Mesothelial cell of epicardium (in vitro differentiated cells): ENCODE results near the gene STAT3. TPM values are rescaled to one million over a fixed set of nuclear protein-coding genes. Genes with fewer than 3 reads are reported as not detected.
A peak's percentile ranks its signal among the peaks of the same experiment; 100 is the strongest.
"Not testable (repeated sequence)": the region's sequence is repeated elsewhere in the genome, so short reads cannot be mapped to it uniquely, and the experiment has no call there.

Experiments used
- DNase-seq, 2 experiments: peaks; one replicate each; pipeline ENCODE4 v3.0.0; 2021; ENCODE audit warnings: low spot score in 2 of 2; ENCODE audit not compliant: unreplicated experiment in 2 of 2
- H3K27ac Mint-ChIP-seq: 2 replicates; pipeline ENCODE4 v1.8.0; 2021; ENCODE audit warnings: mixed read lengths
- H3K27me3 Mint-ChIP-seq: 2 replicates; pipeline ENCODE4 v1.8.0; 2021; ENCODE audit warnings: low read depth, mixed read lengths
- H3K36me3 Mint-ChIP-seq: 2 replicates; pipeline ENCODE4 v1.8.0; 2021; ENCODE audit warnings: mixed read lengths
- H3K4me1 Mint-ChIP-seq: 2 replicates; pipeline ENCODE4 v1.8.0; 2021; ENCODE audit warnings: mixed read lengths
- H3K4me3 Mint-ChIP-seq: 2 replicates; pipeline ENCODE4 v1.8.0; 2021; ENCODE audit warnings: mild to moderate bottlenecking, moderate library complexity, mixed read lengths
- H3K9me3 Mint-ChIP-seq: 2 replicates; pipeline ENCODE4 v1.8.0; 2021; ENCODE audit warnings: mixed read lengths
- CTCF ChIP-seq: fragments of 200-600 bp; sonication (generic); IDR thresholded peaks from one replicate; pipeline ENCODE4 v1.5.0; 2021; ENCODE audit warnings: antibody characterized with exemption; ENCODE audit not compliant: unreplicated experiment
- total RNA-seq: library from RNA; stranded (reverse); gene quantifications from 3 replicates; pipeline ENCODE4 v1.2.1, GENCODE V29; 2021

STAT3 gene
- total RNA-seq, 1 donor from 2014 or later, result 118 TPM

- DNase-seq, result no peak
- Mint-ChIP-seq H3K4me1 (peaks cover 22% of the 10 kb centered on the region), H3K27ac (no peak overlapping the region)
These were observed 7.3 kb downstream of the STAT3 start for GRCh38 chr17:42380935-42381334.

GRCh38 chr17:42378959-42379594, 9.2 kb downstream of the STAT3 start:
- TF ChIP-seq CTCF, result no peak
- no peaks in the 10 kb centered on the region for H3K27me3 Mint-ChIP-seq
- peak overlapping the region; percentile 20 for H3K4me3 Mint-ChIP-seq
- H3K27ac Mint-ChIP-seq, result peak overlapping the region; percentile 82
- peaks cover 6% of the 10 kb centered on the region for H3K36me3 Mint-ChIP-seq
- no peak for DNase-seq
- H3K9me3 Mint-ChIP-seq, result no peaks in the 10 kb centered on the region
- peaks cover 24% of the 10 kb centered on the region for H3K4me1 Mint-ChIP-seq

More at GRCh38 chr17:42380935-42381334, 7.3 kb downstream of the STAT3 start:
- Mint-ChIP-seq H3K36me3 (peaks cover 8% of the 10 kb centered on the region), H3K9me3 (no peaks in the 10 kb centered on the region), H3K4me3 (no peak overlapping the region), H3K27me3 (no peaks in the 10 kb centered on the region)
- no peak for TF ChIP-seq CTCF

- Mint-ChIP-seq H3K4me1 (peaks cover 24% of the 10 kb centered on the region), H3K27ac (peak overlapping the region; percentile 82), H3K36me3 (peaks cover 4% of the 10 kb centered on the region)
These were observed 9.8 kb downstream of the STAT3 start for GRCh38 chr17:42378359-42378958.

GRCh38 chr17:42373896-42374295, 14.3 kb downstream of the STAT3 start:
- TF ChIP-seq CTCF, result no peak
- H3K9me3 Mint-ChIP-seq, result peaks cover 10% of the 10 kb centered on the region

More at GRCh38 chr17:42378359-42378958, 9.8 kb downstream of the STAT3 start:
- no peak overlapping the region for H3K4me3 Mint-ChIP-seq
- no peak for TF ChIP-seq CTCF
- H3K27me3 Mint-ChIP-seq, result no peaks in the 10 kb centered on the region
- no peak for DNase-seq
- no peaks in the 10 kb centered on the region for H3K9me3 Mint-ChIP-seq

GRCh38 chr17:42372142-42372541, 16.1 kb downstream of the STAT3 start:
- peaks cover 7% of the 10 kb centered on the region for H3K4me1 Mint-ChIP-seq
- peaks cover 11% of the 10 kb centered on the region for H3K36me3 Mint-ChIP-seq
- no peak overlapping the region for H3K4me3 Mint-ChIP-seq
- peaks cover 10% of the 10 kb centered on the region for H3K9me3 Mint-ChIP-seq
- TF ChIP-seq CTCF, result no peak
- H3K27me3 Mint-ChIP-seq, result no peaks in the 10 kb centered on the region
- no peak for DNase-seq
- H3K27ac Mint-ChIP-seq, result no peak overlapping the region

More at GRCh38 chr17:42373896-42374295, 14.3 kb downstream of the STAT3 start:
- Mint-ChIP-seq H3K4me1 (peaks cover 7% of the 10 kb centered on the region), H3K27me3 (no peaks in the 10 kb centered on the region), H3K4me3 (no peak overlapping the region), H3K27ac (no peak overlapping the region), H3K36me3 (peaks cover 11% of the 10 kb centered on the region)
- DNase-seq, result no peak

GRCh38 chr17:42368797-42369561, 19.3 kb downstream of the STAT3 start:
- Mint-ChIP-seq H3K36me3 (peaks cover 11% of the 10 kb centered on the region), H3K4me1 (peaks cover 10% of the 10 kb centered on the region)
- H3K9me3 Mint-ChIP-seq, H3K4me3 Mint-ChIP-seq, H3K27ac Mint-ChIP-seq, DNase-seq, H3K27me3 Mint-ChIP-seq: not testable (repeated sequence)

- peaks cover 11% of the 10 kb centered on the region for H3K36me3 Mint-ChIP-seq
- H3K4me1 Mint-ChIP-seq, result peaks cover 10% of the 10 kb centered on the region
- not testable (repeated sequence) for H3K27me3 Mint-ChIP-seq, H3K27ac Mint-ChIP-seq, H3K9me3 Mint-ChIP-seq, H3K4me3 Mint-ChIP-seq, DNase-seq
These were observed 19.9 kb downstream of the STAT3 start for GRCh38 chr17:42368310-42368709.

- peaks cover 17% of the 10 kb centered on the region for H3K4me1 Mint-ChIP-seq
- not testable (repeated sequence) for H3K27me3 Mint-ChIP-seq, H3K4me3 Mint-ChIP-seq, H3K36me3 Mint-ChIP-seq, DNase-seq, H3K9me3 Mint-ChIP-seq
- H3K27ac Mint-ChIP-seq, result peak overlapping the region; percentile 31
These were observed 21.8 kb downstream of the STAT3 start for GRCh38 chr17:42366176-42367023.
